Naive thymus-derived CD4-positive, alpha-beta T cell (primary cell): Measurements from ENCODE around the gene DMAC2. TPM values are rescaled to one million over a fixed set of nuclear protein-coding genes. Genes with fewer than 3 reads are reported as not detected.
A peak's percentile ranks its signal among the peaks of the same experiment; 100 is the strongest.

Source experiments
- ATAC-seq: fragments of 150-1000 bp; cut with Tn5 transposase; 2 replicates; pipeline ENCODE4 v1.10.0; 2021; ENCODE audit warnings: mild to moderate bottlenecking, moderate library complexity
- CTCF ChIA-PET: fragments of 350-600 bp; sonication (Branson Sonifier 250); formaldehyde crosslinking; loops from one replicate; lab custom pipeline; 2021; ENCODE audit warnings: antibody characterized with exemption; lab: Charles Lee
- POLR2A ChIA-PET: fragments of 350-600 bp; sonication (Branson Sonifier 250); formaldehyde crosslinking; loops from one replicate; lab custom pipeline; 2021; ENCODE audit warnings: antibody characterized with exemption, inconsistent platforms; lab: Charles Lee
- DNase-seq, 9 donors: peaks; one replicate each; pipeline versions ENCODE4 v3.0.0 to v3.0.0-alpha.2; 2020 to 2022; ENCODE audit warnings: mixed read lengths in 1 of 9
- H3K27ac ChIP-seq: one replicate; pipeline ENCODE4 v1.7.0; 2013; ENCODE audit warnings: mild to moderate bottlenecking, low read depth, low read length, moderate library complexity
- H3K27me3 ChIP-seq, 2 donors: one replicate each; pipeline ENCODE4 v1.7.0; 2013; ENCODE audit warnings: low read length in 2 of 2, mild to moderate bottlenecking in 2 of 2, moderate library complexity in 2 of 2; ENCODE audit not compliant: control insufficient read depth in 2 of 2, insufficient read depth in 2 of 2
- H3K36me3 ChIP-seq, 3 experiments: 1 replicate in 2 of 3; 2 replicates in 1 of 3; pipeline ENCODE4 v1.7.0; 2013; ENCODE audit warnings: low read length in 3 of 3, mild to moderate bottlenecking in 3 of 3, moderate library complexity in 1 of 3; ENCODE audit not compliant: insufficient read depth in 3 of 3, control insufficient read depth in 2 of 3
- H3K4me1 ChIP-seq, 2 donors: one replicate each; pipeline ENCODE4 v1.7.0; 2013; ENCODE audit warnings: low read length in 2 of 2, mild to moderate bottlenecking in 2 of 2, moderate library complexity in 1 of 2; ENCODE audit not compliant: control insufficient read depth in 2 of 2, insufficient read depth in 2 of 2
- H3K4me3 ChIP-seq: 2 replicates; pipeline ENCODE4 v1.7.0; 2013; ENCODE audit warnings: mild to moderate bottlenecking, low read length
- H3K9me3 ChIP-seq, 3 experiments: 1 replicate in 2 of 3; 2 replicates in 1 of 3; pipeline ENCODE4 v1.7.0; 2013; ENCODE audit warnings: low read length in 3 of 3; ENCODE audit not compliant: control insufficient read depth in 2 of 3
- H3K27ac Mint-ChIP-seq, 9 donors: one replicate each; pipeline ENCODE4 v1.8.0; 2020 to 2022; ENCODE audit warnings: mixed read lengths in 9 of 9, mild to moderate bottlenecking in 8 of 9, moderate library complexity in 5 of 9, inconsistent platforms in 2 of 9
- H3K27me3 Mint-ChIP-seq, 5 donors: one replicate each; pipeline ENCODE4 v1.8.0; 2021 to 2022; ENCODE audit warnings: mixed read lengths in 5 of 5, mild to moderate bottlenecking in 1 of 5
- H3K36me3 Mint-ChIP-seq, 5 donors: one replicate each; pipeline ENCODE4 v1.8.0; 2020 to 2022; ENCODE audit warnings: mixed read lengths in 5 of 5, mild to moderate bottlenecking in 3 of 5, inconsistent platforms in 1 of 5
- H3K4me1 Mint-ChIP-seq, 7 donors: one replicate each; pipeline ENCODE4 v1.8.0; 2020 to 2022; ENCODE audit warnings: mixed read lengths in 7 of 7, mild to moderate bottlenecking in 3 of 7, inconsistent platforms in 1 of 7
- H3K4me3 Mint-ChIP-seq, 10 donors: one replicate each; pipeline ENCODE4 v1.8.0; 2020 to 2022; ENCODE audit warnings: mild to moderate bottlenecking in 10 of 10, mixed read lengths in 10 of 10, moderate library complexity in 6 of 10, inconsistent platforms in 2 of 10
- H3K9me3 Mint-ChIP-seq, 11 donors: one replicate each; pipeline ENCODE4 v1.8.0; 2020 to 2022; ENCODE audit warnings: mixed read lengths in 11 of 11, mild to moderate bottlenecking in 4 of 11, inconsistent platforms in 1 of 11, moderate library complexity in 1 of 11
- intact Hi-C, 2 donors: fragments of 100-400 bp; cut with micrococcal nuclease; formaldehyde crosslinking; loops; one replicate each; pipeline ENCODE4 v1.15.1; 2023
- polyA plus RNA-seq, 2 donors: library from polyadenylated mRNA; unstranded; fragments of 300-500 nt; fragmentation: Illumina TruSeq; gene quantifications; one replicate each; pipeline ENCODE4 v1.2.3, GENCODE V29; 2021
- total RNA-seq, 6 experiments: library from RNA in 5 of 6; stranded (reverse) in 5 of 6; gene quantifications; 1 replicate in 5 of 6; 2 replicates in 1 of 6; pipeline ENCODE4 v1.2.3 and lab custom pipeline; 2021 to 2026

The DMAC2 gene
- total and polyA plus RNA-seq, 7 experiments from 2014 or later = 22.2 to 53.7 (median 26.8) TPM

DNA sequence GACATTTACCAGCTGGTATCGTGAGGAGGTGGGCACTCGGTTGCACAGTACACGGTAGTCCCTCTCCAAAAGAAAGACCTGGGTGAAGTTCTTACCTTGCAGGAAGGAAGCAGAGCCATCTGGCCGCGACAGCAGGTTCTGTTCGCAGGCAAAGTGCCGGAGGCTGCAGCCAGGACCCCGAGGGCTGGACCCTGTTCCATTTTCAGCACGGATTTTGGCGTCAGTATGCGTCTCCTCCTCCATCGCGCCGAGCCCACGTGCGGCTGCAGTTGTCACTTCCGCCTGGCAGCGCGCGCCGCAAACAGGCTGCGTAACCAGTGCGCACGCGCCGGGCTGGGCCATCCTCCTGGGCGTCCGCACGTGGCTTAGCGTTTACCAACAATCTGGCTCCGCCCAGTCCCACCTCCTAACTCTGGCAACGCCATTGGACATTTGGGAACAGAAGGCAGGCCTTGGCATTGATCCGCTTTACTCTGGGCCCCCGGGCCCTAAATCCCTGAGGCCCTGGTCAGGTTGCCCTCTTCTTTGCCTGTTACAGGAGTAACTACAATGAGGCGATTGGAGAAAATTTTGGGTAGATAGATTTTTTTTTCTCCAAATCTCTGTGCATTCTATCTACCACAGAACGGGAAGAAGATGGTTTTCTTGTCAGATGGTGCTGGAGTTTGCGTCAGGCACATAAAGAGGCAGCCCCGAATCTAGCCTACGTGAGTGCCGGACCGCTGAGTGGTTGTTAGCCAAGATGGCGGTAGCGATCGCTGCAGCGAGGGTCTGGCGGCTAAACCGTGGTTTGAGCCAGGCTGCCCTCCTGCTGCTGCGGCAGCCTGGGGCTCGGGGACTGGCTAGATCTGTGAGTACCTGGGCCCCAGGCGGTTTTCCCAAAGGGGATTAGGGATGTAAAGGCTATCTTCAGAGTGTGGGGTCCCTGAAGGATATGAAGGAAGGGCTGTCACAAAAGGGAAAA is 42.3 kb downstream of the DMAC2 start, which contains the start of the genes BCKDHA and EXOSC5:
TSS of gene BCKDHA (plus strand) at position 733 of the 964 bp plus-strand sequence. CDS start at position 743, 10 bp downstream.
TSS of gene EXOSC5 (minus strand) at position 274 of the 964 bp plus-strand sequence. CDS start at position 243, 31 bp downstream.
- Mint-ChIP-seq H3K27ac (peak within 1 kb of the TSS; percentile 99 to 100 (median 100)), H3K9me3 (no peaks in the 10 kb centered on the region), H3K36me3 (peaks cover 0 to 10% (median 7%) of the 10 kb centered on the region in 5 donors), H3K4me3 (peak within 1 kb of the TSS; percentile 95 to 99 (median 98)), H3K27me3 (no peaks in the 10 kb centered on the region), H3K4me1 (peaks cover 33 to 61% (median 50%) of the 10 kb centered on the region in 7 donors)
- Histone ChIP-seq H3K4me1 (peaks cover 19 to 23% of the 10 kb centered on the region in 2 donors), H3K27ac (peak within 1 kb of the TSS; percentile 89), H3K36me3 (peaks cover 0 to 16% (median 0%) of the 10 kb centered on the region in 3 experiments), H3K4me3 (peak within 1 kb of the TSS; percentile 96), H3K9me3 (no peaks in the 10 kb centered on the region), H3K27me3 (no peaks in the 10 kb centered on the region)
- ChIA-PET CTCF (no interaction called here), POLR2A (interaction anchor here (0.6 to 4.3 kb wide), 5 partner anchors 33 to 957 kb away, joined by 3 to 20 read pairs (median 4); partner anchors contain the start of gene B9D2)
- intact Hi-C loops = loop anchor here (1.0 to 10.0 kb wide), 13 partner anchors 33 to 1025 kb away; partner anchors contain the start of genes B9D2 (in 2 of the 2), CCDC97 (in 2 of the 2), DMAC2 (in 2 of the 2) and SNRPA (in 2 of the 2)
- DNase-seq (peak; percentile 96 to 100 (median 99)), ATAC-seq (peak; percentile 99)

DNA sequence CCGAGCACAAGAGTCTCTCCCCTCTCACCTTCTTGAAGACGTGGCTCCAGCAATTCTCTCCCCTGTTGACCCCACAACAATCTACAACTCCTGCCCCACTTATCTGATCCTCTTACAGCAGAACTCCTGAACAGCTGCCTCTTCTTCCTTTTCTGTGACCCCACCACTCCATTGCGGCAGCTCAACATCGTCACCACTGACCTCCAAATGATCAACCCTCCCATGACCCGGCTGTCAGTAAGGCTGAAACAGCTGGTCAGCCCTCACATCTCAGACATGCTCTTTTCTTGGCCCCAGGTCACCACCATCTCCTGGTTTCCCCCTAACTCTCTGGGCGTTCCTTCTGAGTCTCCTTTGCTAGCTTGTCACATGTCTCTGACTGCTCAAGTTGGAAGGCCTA is 44.4 kb downstream of the DMAC2 start:
- Mint-ChIP-seq H3K27ac (peak overlapping the region in 5 of 9 donors; percentile 59 to 84 (median 80)), H3K36me3 (peaks cover 4 to 21% (median 6%) of the 10 kb centered on the region in 5 donors), H3K4me3 (peak overlapping the region; percentile 24 to 99 (median 78)), H3K9me3 (no peaks in the 10 kb centered on the region), H3K27me3 (no peaks in the 10 kb centered on the region), H3K4me1 (peaks cover 33 to 48% (median 41%) of the 10 kb centered on the region in 7 donors)
- peaks cover 0 to 35% (median 5%) of the 10 kb centered on the region in 3 experiments for H3K36me3 ChIP-seq
- H3K4me3 ChIP-seq = no peak overlapping the region
- ATAC-seq (no peak), DNase-seq (no peak)
- H3K4me1 ChIP-seq = peaks cover 19 to 23% of the 10 kb centered on the region in 2 donors
- H3K9me3 ChIP-seq = no peaks in the 10 kb centered on the region
- intact Hi-C loops = loop anchor here (5.0 to 10.0 kb wide), 3 partner anchors 678 to 1027 kb away; partner anchors contain the start of genes COQ8B (in 1 of the 2), ITPKC (in 1 of the 2) and SERTAD3 (in 1 of the 2)
- ChIA-PET CTCF (no interaction called here), POLR2A (interaction anchor here (2.7 to 4.0 kb wide), 2 partner anchors 31 to 43 kb away, joined by 12 to 13 read pairs; partner anchors contain the start of gene B9D2)
- no peaks in the 10 kb centered on the region for H3K27me3 ChIP-seq
- no peak overlapping the region for H3K27ac ChIP-seq

- Histone ChIP-seq H3K4me3 (no peak overlapping the region), H3K27ac (no peak overlapping the region), H3K27me3 (no peaks in the 10 kb centered on the region), H3K36me3 (peaks cover 0 to 57% (median 8%) of the 10 kb centered on the region in 3 experiments), H3K9me3 (no peaks in the 10 kb centered on the region), H3K4me1 (peaks cover 8 to 11% of the 10 kb centered on the region in 2 donors)
- ChIA-PET POLR2A (interaction anchor here (0.6 to 4.0 kb wide), 3 partner anchors 28 to 956 kb away, joined by 3 to 13 read pairs (median 4); partner anchors contain the start of gene B9D2), CTCF (no interaction called here)
- no peaks in the 10 kb centered on the region for H3K27me3 Mint-ChIP-seq
- peak overlapping the region in 2 of 9 donors; percentile 68 to 74 for H3K27ac Mint-ChIP-seq
- H3K4me3 Mint-ChIP-seq = peak overlapping the region in 1 of 10 donors; percentile 44
- peaks cover 5 to 30% (median 7%) of the 10 kb centered on the region in 5 donors for H3K36me3 Mint-ChIP-seq
- intact Hi-C loops = loop anchor here in 1 of 2 donors (10.0 kb wide), 1 partner anchor 948 kb away; the partner anchor contains the start of gene SERTAD3
- DNase-seq = no peak
- no peak for ATAC-seq
- H3K9me3 Mint-ChIP-seq = no peaks in the 10 kb centered on the region
- H3K4me1 Mint-ChIP-seq = peaks cover 16 to 27% (median 21%) of the 10 kb centered on the region in 7 donors
Observed at GRCh38 chr19:41392775-41393174, 46.9 kb downstream of the DMAC2 start.

- H3K9me3 ChIP-seq = no peaks in the 10 kb centered on the region
- H3K36me3 Mint-ChIP-seq = peaks cover 4 to 31% (median 7%) of the 10 kb centered on the region in 5 donors
- H3K27ac Mint-ChIP-seq = no peak overlapping the region
- no peak for ATAC-seq
- intact Hi-C loops = loop anchor here in 1 of 2 donors (10.0 kb wide), 1 partner anchor 947 kb away; the partner anchor contains the start of gene SERTAD3
- H3K27me3 Mint-ChIP-seq = no peaks in the 10 kb centered on the region
- H3K4me3 ChIP-seq = no peak overlapping the region
- no peak overlapping the region for H3K4me3 Mint-ChIP-seq
- CTCF ChIA-PET = no interaction called here
- peaks cover 12 to 18% (median 16%) of the 10 kb centered on the region in 7 donors for H3K4me1 Mint-ChIP-seq
- POLR2A ChIA-PET = interaction anchor here (0.6 kb wide), 1 partner anchor 953 kb away, joined by 6 read pairs; no protein-coding TSS in a partner anchor
- no peaks in the 10 kb centered on the region for H3K27me3 ChIP-seq
- H3K27ac ChIP-seq = no peak overlapping the region
- H3K9me3 Mint-ChIP-seq = no peaks in the 10 kb centered on the region
- no peak for DNase-seq
- peaks cover 0 to 67% (median 8%) of the 10 kb centered on the region in 3 experiments for H3K36me3 ChIP-seq
- peaks cover 8 to 11% of the 10 kb centered on the region in 2 donors for H3K4me1 ChIP-seq
Observed at GRCh38 chr19:41391618-41392017, 48.1 kb downstream of the DMAC2 start.

- Mint-ChIP-seq H3K4me1 (peaks cover 0 to 6% (median 0%) of the 10 kb centered on the region in 7 donors), H3K27ac (peak overlapping the region in 1 of 9 donors; percentile 67), H3K27me3 (no peaks in the 10 kb centered on the region), H3K36me3 (peaks cover 3 to 32% (median 7%) of the 10 kb centered on the region in 5 donors), H3K9me3 (no peaks in the 10 kb centered on the region), H3K4me3 (no peak overlapping the region)
- ChIA-PET CTCF (interaction anchor here (0.6 kb wide), 1 partner anchor 76 kb away, joined by 3 read pairs; no protein-coding TSS in a partner anchor), POLR2A (no interaction called here)
- H3K27me3 ChIP-seq = no peaks in the 10 kb centered on the region
- DNase-seq = no peak
- intact Hi-C loops = no loop called here
- peaks cover 0 to 71% (median 5%) of the 10 kb centered on the region in 3 experiments for H3K36me3 ChIP-seq
- H3K27ac ChIP-seq = no peak overlapping the region
- no peaks in the 10 kb centered on the region for H3K4me1 ChIP-seq
- ATAC-seq = no peak
- no peaks in the 10 kb centered on the region for H3K9me3 ChIP-seq
- no peak overlapping the region for H3K4me3 ChIP-seq
Observed at GRCh38 chr19:41386442-41386841, 53.3 kb downstream of the DMAC2 start.

DNA sequence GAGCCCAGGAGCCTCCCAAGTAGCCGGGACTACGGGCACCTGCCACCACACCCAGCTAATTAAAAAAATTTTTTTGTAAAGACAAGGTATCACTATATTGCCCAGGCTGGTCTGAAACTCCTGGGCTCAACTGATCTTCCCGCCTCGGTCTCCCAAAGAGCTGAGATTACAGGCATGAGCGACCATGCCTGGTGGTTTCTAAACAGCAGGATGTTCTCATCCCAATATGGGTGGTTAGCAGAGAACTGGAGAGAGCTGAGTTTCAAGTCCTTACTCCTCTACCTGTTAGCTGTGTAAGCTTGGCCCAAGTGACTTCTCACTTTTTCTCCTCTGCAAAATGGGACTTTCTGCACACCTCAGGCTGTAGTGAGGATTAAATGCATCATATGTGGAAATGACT is 55.4 kb downstream of the DMAC2 start:
- Mint-ChIP-seq H3K4me3 (no peak overlapping the region), H3K27me3 (no peaks in the 10 kb centered on the region), H3K27ac (no peak overlapping the region), H3K4me1 (peaks cover 0 to 6% (median 0%) of the 10 kb centered on the region in 7 donors), H3K36me3 (peaks cover 0 to 17% (median 4%) of the 10 kb centered on the region in 5 donors), H3K9me3 (no peaks in the 10 kb centered on the region)
- H3K36me3 ChIP-seq = peaks cover 0 to 52% (median 0%) of the 10 kb centered on the region in 3 experiments
- intact Hi-C loops = no loop called here
- H3K4me1 ChIP-seq = no peaks in the 10 kb centered on the region
- H3K27ac ChIP-seq = peak overlapping the region; percentile 29
- POLR2A ChIA-PET = no interaction called here
- no peaks in the 10 kb centered on the region for H3K27me3 ChIP-seq
- no peaks in the 10 kb centered on the region for H3K9me3 ChIP-seq
- ATAC-seq (no peak), DNase-seq (no peak)
- CTCF ChIA-PET = no interaction called here
- no peak overlapping the region for H3K4me3 ChIP-seq
